HUES6 (cell line): Measurements from ENCODE around the gene ZNF319.

Source experiments
- H3K27ac ChIP-seq: 2 replicates; pipeline ENCODE4 v1.7.0; 2013; ENCODE audit warnings: low read depth, mild to moderate bottlenecking, low read length, inconsistent platforms
- H3K27me3 ChIP-seq: 2 replicates; pipeline ENCODE4 v1.6.1; 2013; ENCODE audit warnings: low read length; ENCODE audit not compliant: control insufficient read depth, insufficient read depth
- H3K36me3 ChIP-seq: 2 replicates; pipeline ENCODE4 v1.6.1; 2013; ENCODE audit warnings: low read length; ENCODE audit not compliant: control insufficient read depth, insufficient read depth
- H3K4me1 ChIP-seq: 2 replicates; pipeline ENCODE4 v1.6.1; 2013; ENCODE audit warnings: low read length; ENCODE audit not compliant: control insufficient read depth, insufficient read depth
- H3K4me3 ChIP-seq: 2 replicates; pipeline ENCODE4 v1.5.1; 2013; ENCODE audit warnings: low read depth, low read length
- H3K9ac ChIP-seq: one replicate; pipeline ENCODE4 v1.6.1; 2013; ENCODE audit warnings: mild to moderate bottlenecking, low read length
- H3K9me3 ChIP-seq: 2 replicates; pipeline ENCODE4 v1.6.1; 2013; ENCODE audit warnings: low read depth, low read length; ENCODE audit not compliant: control insufficient read depth, insufficient read depth

Gene ZNF319

GRCh38 chr16:57993897-57994296 is 6.6 kb downstream of the ZNF319 start:
- no peak overlapping the region for H3K9ac ChIP-seq
- H3K27me3 ChIP-seq = no peaks in the 10 kb centered on the region
- H3K4me1 ChIP-seq = peaks cover 9% of the 10 kb centered on the region; the same call in 1 of the 2 replicates
- H3K27ac ChIP-seq = no peak overlapping the region
- H3K9me3 ChIP-seq = no peaks in the 10 kb centered on the region
- H3K4me3 ChIP-seq = no peak overlapping the region
- H3K36me3 ChIP-seq = peaks cover 22% of the 10 kb centered on the region

GRCh38 chr16:57993438-57993837 is 7.0 kb downstream of the ZNF319 start:
- H3K4me1 ChIP-seq = peaks cover 5% of the 10 kb centered on the region; the same call in 1 of the 2 replicates
- H3K27me3 ChIP-seq = no peaks in the 10 kb centered on the region
- H3K27ac ChIP-seq = no peak overlapping the region
- H3K9ac ChIP-seq = no peak overlapping the region
- peaks cover 22% of the 10 kb centered on the region for H3K36me3 ChIP-seq
- no peak overlapping the region for H3K4me3 ChIP-seq
- H3K9me3 ChIP-seq = no peaks in the 10 kb centered on the region

GRCh38 chr16:57992084-57992483 is 8.4 kb downstream of the ZNF319 start:
- no peaks in the 10 kb centered on the region for H3K4me1 ChIP-seq
- H3K4me3 ChIP-seq = no peak overlapping the region
- no peak overlapping the region for H3K27ac ChIP-seq
- no peak overlapping the region for H3K9ac ChIP-seq
- peaks cover 14% of the 10 kb centered on the region for H3K36me3 ChIP-seq
- peaks cover 7% of the 10 kb centered on the region for H3K27me3 ChIP-seq
- H3K9me3 ChIP-seq = no peaks in the 10 kb centered on the region

GRCh38 chr16:57991551-57992059 is 8.9 kb downstream of the ZNF319 start:
- H3K4me1 ChIP-seq = no peaks in the 10 kb centered on the region
- H3K9ac ChIP-seq = no peak overlapping the region
- no peaks in the 10 kb centered on the region for H3K9me3 ChIP-seq
- H3K27ac ChIP-seq = no peak overlapping the region
- peaks cover 9% of the 10 kb centered on the region for H3K36me3 ChIP-seq
- no peak overlapping the region for H3K4me3 ChIP-seq
- peaks cover 12% of the 10 kb centered on the region for H3K27me3 ChIP-seq

GRCh38 chr16:57988929-57989328 is 11.5 kb downstream of the ZNF319 start:
- Histone ChIP-seq H3K9ac (no peak overlapping the region), H3K4me3 (no peak overlapping the region), H3K27ac (no peak overlapping the region), H3K9me3 (no peaks in the 10 kb centered on the region), H3K27me3 (peaks cover 35% of the 10 kb centered on the region), H3K4me1 (peaks cover 6% of the 10 kb centered on the region; the same call in 1 of the 2 replicates), H3K36me3 (no peaks in the 10 kb centered on the region)

GRCh38 chr16:57987441-57988177 is 12.9 kb downstream of the ZNF319 start:
- Histone ChIP-seq H3K27ac (no peak overlapping the region), H3K36me3 (no peaks in the 10 kb centered on the region), H3K27me3 (peaks cover 39% of the 10 kb centered on the region), H3K9ac (no peak overlapping the region), H3K4me1 (peaks cover 6% of the 10 kb centered on the region; the same call in 1 of the 2 replicates), H3K9me3 (no peaks in the 10 kb centered on the region), H3K4me3 (no peak overlapping the region)

GRCh38 chr16:57986196-57986595 is 14.3 kb downstream of the ZNF319 start:
- Histone ChIP-seq H3K36me3 (no peaks in the 10 kb centered on the region), H3K27ac (no peak overlapping the region), H3K4me3 (peak overlapping the region; percentile 66), H3K27me3 (peaks cover 39% of the 10 kb centered on the region), H3K4me1 (peaks cover 6% of the 10 kb centered on the region; the same call in 1 of the 2 replicates), H3K9ac (no peak overlapping the region), H3K9me3 (no peaks in the 10 kb centered on the region)

- H3K9ac ChIP-seq = peak overlapping the region; percentile 48
- H3K4me1 ChIP-seq = peaks cover 6% of the 10 kb centered on the region; the same call in 1 of the 2 replicates
- H3K4me3 ChIP-seq = peak overlapping the region; percentile 66
- no peaks in the 10 kb centered on the region for H3K9me3 ChIP-seq
- no peaks in the 10 kb centered on the region for H3K36me3 ChIP-seq
- peaks cover 39% of the 10 kb centered on the region for H3K27me3 ChIP-seq
- no peak overlapping the region for H3K27ac ChIP-seq
These were observed 15.0 kb downstream of the ZNF319 start for GRCh38 chr16:57985204-57986181.

GRCh38 chr16:57984443-57985203 is 15.8 kb downstream of the ZNF319 start:
- peaks cover 6% of the 10 kb centered on the region; the same call in 1 of the 2 replicates for H3K4me1 ChIP-seq
- H3K27me3 ChIP-seq = peaks cover 39% of the 10 kb centered on the region
- no peak overlapping the region for H3K27ac ChIP-seq
- H3K36me3 ChIP-seq = no peaks in the 10 kb centered on the region
- no peak overlapping the region for H3K9ac ChIP-seq
- H3K4me3 ChIP-seq = peak overlapping the region; percentile 66
- no peaks in the 10 kb centered on the region for H3K9me3 ChIP-seq

- H3K36me3 ChIP-seq = no peaks in the 10 kb centered on the region
These were observed 18.1 kb downstream of the ZNF319 start for GRCh38 chr16:57982385-57982784.

More at GRCh38 chr16:57982385-57982784, 18.1 kb downstream of the ZNF319 start:
- Histone ChIP-seq H3K27me3 (peaks cover 33% of the 10 kb centered on the region), H3K4me1 (peaks cover 6% of the 10 kb centered on the region; the same call in 1 of the 2 replicates), H3K9me3 (no peaks in the 10 kb centered on the region), H3K27ac (no peak overlapping the region), H3K4me3 (no peak overlapping the region), H3K9ac (no peak overlapping the region)
